H9 (cell line): Measurements from ENCODE around the gene DSCAM. TPM values are rescaled to one million over a fixed set of nuclear protein-coding genes. Genes with fewer than 3 reads are reported as not detected.

Experiments
- DNase-seq: peaks from one replicate; pipeline ENCODE4 v3.0.0-alpha.2; 2017
- H2AFZ ChIP-seq: one replicate; pipeline ENCODE4 v1.6.1; 2013; ENCODE audit warnings: mild to moderate bottlenecking, low read length, control low read depth, moderate library complexity
- H2AK5ac ChIP-seq: 2 replicates; pipeline ENCODE4 v1.6.1; 2013; ENCODE audit warnings: low read length, control low read depth, mixed read lengths; ENCODE audit not compliant: insufficient read length
- H2BK120ac ChIP-seq: one replicate; pipeline ENCODE4 v1.6.1; 2013; ENCODE audit warnings: low read depth, mild to moderate bottlenecking, low read length, control low read depth, inconsistent platforms; ENCODE audit not compliant: poor library complexity, severe bottlenecking
- H2BK12ac ChIP-seq: 2 replicates; pipeline ENCODE4 v1.6.1; 2013; ENCODE audit warnings: low read length, control low read depth, mixed read lengths, low read depth; ENCODE audit not compliant: insufficient read length
- H2BK15ac ChIP-seq: 2 replicates; pipeline ENCODE4 v1.6.1; 2013; ENCODE audit warnings: low read depth, low read length, control low read depth
- H2BK20ac ChIP-seq: one replicate; pipeline ENCODE4 v1.6.1; 2013; ENCODE audit warnings: low read depth, mild to moderate bottlenecking, low read length, control low read depth, inconsistent platforms; ENCODE audit not compliant: poor library complexity, severe bottlenecking
- H2BK5ac ChIP-seq: 2 replicates; pipeline ENCODE4 v1.6.1; 2013; ENCODE audit warnings: low read length, control low read depth, mixed read lengths; ENCODE audit not compliant: insufficient read length
- H3K14ac ChIP-seq: 2 replicates; pipeline ENCODE4 v1.6.1; 2013; ENCODE audit warnings: low read length, control low read depth; ENCODE audit not compliant: insufficient read depth
- H3K18ac ChIP-seq: 2 replicates; pipeline ENCODE4 v1.6.1; 2013; ENCODE audit warnings: low read depth, mild to moderate bottlenecking, mixed read lengths, low read length, control low read depth; ENCODE audit not compliant: insufficient read length
- H3K23ac ChIP-seq: 2 replicates; pipeline ENCODE4 v1.6.1; 2013; ENCODE audit warnings: low read length, control low read depth, mixed read lengths, low read depth; ENCODE audit not compliant: insufficient read length
- H3K23me2 ChIP-seq: 2 replicates; pipeline ENCODE4 v1.6.1; 2013; ENCODE audit warnings: low read depth, mild to moderate bottlenecking, mixed read lengths, low read length, control low read depth; ENCODE audit not compliant: insufficient read length, poor library complexity, severe bottlenecking
- H3K27ac ChIP-seq: 2 replicates; pipeline ENCODE4 v1.5.1; 2013; ENCODE audit warnings: low read length, control low read depth, mixed read lengths, low read depth; ENCODE audit not compliant: insufficient read length
- H3K27me3 ChIP-seq: 2 replicates; pipeline ENCODE4 v1.6.1; 2013; ENCODE audit warnings: low read length, control low read depth, inconsistent platforms; ENCODE audit not compliant: insufficient read depth
- H3K4ac ChIP-seq: 2 replicates; pipeline ENCODE4 v1.6.1; 2013; ENCODE audit warnings: low read depth, mild to moderate bottlenecking, control low read depth, inconsistent platforms, low read length, moderate library complexity
- H3K4me1 ChIP-seq: 2 replicates; pipeline ENCODE4 v1.6.1; 2013; ENCODE audit warnings: low read length, control low read depth, inconsistent platforms; ENCODE audit not compliant: insufficient read depth
- H3K4me2 ChIP-seq: 2 replicates; pipeline ENCODE4 v1.6.1; 2013; ENCODE audit warnings: low read length, control low read depth, mixed read lengths; ENCODE audit not compliant: insufficient read length, insufficient read depth
- H3K56ac ChIP-seq: 2 replicates; pipeline ENCODE4 v1.6.1; 2013; ENCODE audit warnings: low read depth, mild to moderate bottlenecking, mixed read lengths, low read length, control low read depth; ENCODE audit not compliant: insufficient read length
- H3K79me1 ChIP-seq: 2 replicates; pipeline ENCODE4 v1.6.1; 2013; ENCODE audit warnings: low read depth, mild to moderate bottlenecking, moderate library complexity, low read length, control low read depth, inconsistent platforms; ENCODE audit not compliant: insufficient read depth, poor library complexity, severe bottlenecking
- H3K79me2 ChIP-seq: 2 replicates; pipeline ENCODE4 v1.6.1; 2013; ENCODE audit warnings: low read length, control low read depth, inconsistent platforms; ENCODE audit not compliant: insufficient read depth
- H3K9ac ChIP-seq: 2 replicates; pipeline ENCODE4 v1.6.1; 2013; ENCODE audit warnings: low read length, control low read depth, mixed read lengths; ENCODE audit not compliant: insufficient read length; ENCODE audit errors: extremely low read depth
- H3K9me3 ChIP-seq: one replicate; pipeline ENCODE4 v1.6.1; 2013; ENCODE audit warnings: low read depth, low read length, inconsistent platforms; ENCODE audit not compliant: control insufficient read depth
- H3T11ph ChIP-seq: one replicate; pipeline ENCODE4 v1.6.1; 2013; ENCODE audit warnings: mild to moderate bottlenecking, low read length, control low read depth, inconsistent platforms
- H4K20me1 ChIP-seq: one replicate; pipeline ENCODE4 v1.6.1; 2013; ENCODE audit not compliant: control insufficient read depth, insufficient read length, insufficient read depth
- H4K5ac ChIP-seq: 2 replicates; pipeline ENCODE4 v1.6.1; 2013; ENCODE audit warnings: low read depth, mild to moderate bottlenecking, mixed read lengths, low read length, control low read depth; ENCODE audit not compliant: insufficient read length
- H4K8ac ChIP-seq: replicated peaks from 2 replicates; pipeline ENCODE4 v1.6.1; 2013; ENCODE audit warnings: low read length, control low read depth, mixed read lengths, low read depth; ENCODE audit not compliant: insufficient read length
- H4K91ac ChIP-seq: 2 replicates; pipeline ENCODE4 v1.6.1; 2013; ENCODE audit warnings: low read depth, mild to moderate bottlenecking, moderate library complexity, mixed read lengths, low read length, control low read depth; ENCODE audit not compliant: insufficient read length
- H3K27ac Mint-ChIP-seq, 3 experiments: 2 replicates in 2 of 3; 3 replicates in 1 of 3; pipeline ENCODE4 v1.8.0; 2020 to 2021; ENCODE audit warnings: mixed read lengths in 3 of 3, mild to moderate bottlenecking in 1 of 3, moderate library complexity in 1 of 3
- H3K27me3 Mint-ChIP-seq: 2 replicates; pipeline ENCODE4 v1.8.0; 2021; ENCODE audit warnings: low read depth, mild to moderate bottlenecking, moderate library complexity, mixed read lengths
- H3K36me3 Mint-ChIP-seq, 3 experiments: 2 replicates in 2 of 3; 3 replicates in 1 of 3; pipeline ENCODE4 v1.8.0; 2020 to 2021; ENCODE audit warnings: low read depth in 3 of 3, mixed read lengths in 3 of 3; ENCODE audit not compliant: insufficient read depth in 1 of 3
- H3K4me1 Mint-ChIP-seq, 2 experiments: 2 replicates each; pipeline ENCODE4 v1.8.0; 2020; ENCODE audit warnings: mixed read lengths in 2 of 2
- H3K4me3 Mint-ChIP-seq, 2 experiments: 2 replicates in 1 of 2; 3 replicates in 1 of 2; pipeline ENCODE4 v1.8.0; 2020 to 2021; ENCODE audit warnings: mild to moderate bottlenecking in 2 of 2, mixed read lengths in 2 of 2, moderate library complexity in 1 of 2
- H3K9me3 Mint-ChIP-seq, 2 experiments: 2 replicates in 1 of 2; 3 replicates in 1 of 2; pipeline ENCODE4 v1.8.0; 2020; ENCODE audit warnings: mild to moderate bottlenecking in 2 of 2, mixed read lengths in 2 of 2, moderate library complexity in 1 of 2
- WGBS: extraction: QIAGEN DNeasy Blood & Tissue Kit; methylation state at CpG from one replicate; pipeline ENCODE4 v1.1.7; 2013; ENCODE audit warnings: missing lambda C conversion rate, low lambda C conversion rate, mixed read lengths; ENCODE audit not compliant: insufficient read length; ENCODE audit errors: extremely low coverage; 5-methylcytosine and 5-hydroxymethylcytosine counted together
- total RNA-seq: library from RNA; stranded (reverse); gene quantifications from 2 replicates; pipeline ENCODE4 v1.2.1, GENCODE V29; 2021
- TF ChIP-seq, protein P1 (sequence below): fragments of 200-600 bp; sonication (generic); conservative IDR thresholded peaks from 3 replicates; pipeline ENCODE4 v1.8.0; 2021; ENCODE audit warnings: antibody characterized with exemption, mild to moderate bottlenecking

Gene DSCAM
- total RNA-seq, 1 experiment from 2014 or later = 0.17 TPM

DNA sequence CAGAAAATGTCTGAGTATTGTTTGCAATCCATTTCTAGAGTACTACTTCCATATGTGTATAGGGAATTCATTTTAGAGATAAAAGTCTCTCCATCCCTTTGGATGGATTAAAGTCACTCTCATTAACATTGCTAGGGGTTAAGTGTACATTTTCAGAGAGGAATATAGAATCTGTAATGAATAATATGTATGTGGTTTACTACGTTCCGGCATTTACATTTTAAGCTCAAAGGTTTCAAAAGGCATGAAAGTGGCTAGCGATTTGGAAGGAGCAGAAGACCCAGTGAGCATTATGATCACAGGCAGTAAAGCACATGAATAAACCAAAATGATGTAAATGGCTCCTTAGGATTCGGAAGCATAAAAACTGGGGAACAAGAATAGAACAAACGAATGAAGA lies 123.0 kb downstream of the DSCAM start:
- Histone ChIP-seq H3K56ac (no peak overlapping the region), H3K4me1 (0 out of 2 replicates have a peak, but pooled peaks cover 3% of the 10 kb centered on the region), H2AFZ (no peak overlapping the region), H3K18ac (no peak overlapping the region), H4K8ac (no peak overlapping the region), H3K9me3 (no peaks in the 10 kb centered on the region), H3K14ac (no peak overlapping the region), H3K27me3 (no peaks in the 10 kb centered on the region), H2BK15ac (no peak overlapping the region), H3K23ac (no peak overlapping the region), H2BK12ac (no peak overlapping the region), H2AK5ac (no peak overlapping the region), H4K91ac (no peak overlapping the region), H2BK120ac (no peak overlapping the region), H2BK20ac (no peak overlapping the region), H2BK5ac (no peak overlapping the region), H4K5ac (no peak overlapping the region), H3K4ac (no peak overlapping the region), H3K79me2 (no peaks in the 10 kb centered on the region), H3K79me1 (no peaks in the 10 kb centered on the region), H3K9ac (no peak overlapping the region), H3T11ph (no peak overlapping the region), H3K27ac (no peak overlapping the region), H3K23me2 (no peaks in the 10 kb centered on the region), H4K20me1 (no peaks in the 10 kb centered on the region), H3K4me2 (no peak overlapping the region)
- Mint-ChIP-seq H3K27me3 (no peaks in the 10 kb centered on the region; the same call in 1 of the 2 replicates), H3K4me3 (no peak overlapping the region), H3K36me3 (peaks cover 5 to 20% (median 8%) of the 10 kb centered on the region in 3 experiments; a peak in 6 of 7 replicates), H3K9me3 (peaks cover 17 to 20% of the 10 kb centered on the region in 2 experiments), H3K4me1 (peaks cover 9 to 12% of the 10 kb centered on the region in 2 experiments), H3K27ac (no peak overlapping the region)
- no peak for DNase-seq
- WGBS = no CpG with 5 or more reads among the region's 5 CpGs
- TF ChIP-seq, protein P1, sequence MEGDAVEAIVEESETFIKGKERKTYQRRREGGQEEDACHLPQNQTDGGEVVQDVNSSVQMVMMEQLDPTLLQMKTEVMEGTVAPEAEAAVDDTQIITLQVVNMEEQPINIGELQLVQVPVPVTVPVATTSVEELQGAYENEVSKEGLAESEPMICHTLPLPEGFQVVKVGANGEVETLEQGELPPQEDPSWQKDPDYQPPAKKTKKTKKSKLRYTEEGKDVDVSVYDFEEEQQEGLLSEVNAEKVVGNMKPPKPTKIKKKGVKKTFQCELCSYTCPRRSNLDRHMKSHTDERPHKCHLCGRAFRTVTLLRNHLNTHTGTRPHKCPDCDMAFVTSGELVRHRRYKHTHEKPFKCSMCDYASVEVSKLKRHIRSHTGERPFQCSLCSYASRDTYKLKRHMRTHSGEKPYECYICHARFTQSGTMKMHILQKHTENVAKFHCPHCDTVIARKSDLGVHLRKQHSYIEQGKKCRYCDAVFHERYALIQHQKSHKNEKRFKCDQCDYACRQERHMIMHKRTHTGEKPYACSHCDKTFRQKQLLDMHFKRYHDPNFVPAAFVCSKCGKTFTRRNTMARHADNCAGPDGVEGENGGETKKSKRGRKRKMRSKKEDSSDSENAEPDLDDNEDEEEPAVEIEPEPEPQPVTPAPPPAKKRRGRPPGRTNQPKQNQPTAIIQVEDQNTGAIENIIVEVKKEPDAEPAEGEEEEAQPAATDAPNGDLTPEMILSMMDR = no peak
